ES-I3 (cell line): Measurements from ENCODE around the gene LAGE3.

Source experiments
- H3K36me3 ChIP-seq: 2 replicates; pipeline ENCODE4 v1.6.1; 2013; ENCODE audit warnings: mild to moderate bottlenecking, low read length, control low read depth, moderate library complexity; ENCODE audit not compliant: insufficient read depth
- H3K4me1 ChIP-seq: 2 replicates; pipeline ENCODE4 v1.6.1; 2013; ENCODE audit warnings: mild to moderate bottlenecking, control low read depth, low read length; ENCODE audit not compliant: insufficient read depth
- H3K9ac ChIP-seq: 2 replicates; pipeline ENCODE4 v1.6.1; 2013; ENCODE audit warnings: low read depth, mild to moderate bottlenecking, low read length, moderate library complexity
- H3K9me3 ChIP-seq: 2 replicates; pipeline ENCODE4 v1.6.1; 2013; ENCODE audit warnings: mild to moderate bottlenecking, low read length, moderate library complexity; ENCODE audit not compliant: control insufficient read depth, insufficient read depth

LAGE3 gene

GRCh38 chrX:154434394-154435168, 44.5 kb downstream of the LAGE3 start:
- no peaks in the 10 kb centered on the region; the same call in 1 of the 2 replicates for H3K4me1 ChIP-seq
- H3K36me3 ChIP-seq: 0 out of 2 replicates have a peak, but pooled peaks cover 6% of the 10 kb centered on the region

GRCh38 chrX:154433605-154434004, 45.5 kb downstream of the LAGE3 start:
- Histone ChIP-seq H3K9me3 (no peaks in the 10 kb centered on the region; the same call in 1 of the 2 replicates), H3K36me3 (0 out of 2 replicates have a peak, but pooled peaks cover 3% of the 10 kb centered on the region), H3K9ac (no peak overlapping the region), H3K4me1 (no peaks in the 10 kb centered on the region; the same call in 1 of the 2 replicates)

More at GRCh38 chrX:154434394-154435168, 44.5 kb downstream of the LAGE3 start:
- no peak overlapping the region for H3K9ac ChIP-seq
- H3K9me3 ChIP-seq: no peaks in the 10 kb centered on the region

- Histone ChIP-seq H3K9ac (no peak overlapping the region), H3K9me3 (no peaks in the 10 kb centered on the region; the same call in 1 of the 2 replicates), H3K36me3 (no peaks in the 10 kb centered on the region), H3K4me1 (peaks cover 3% of the 10 kb centered on the region)
Observed at GRCh38 chrX:154432210-154432609, 46.9 kb downstream of the LAGE3 start.

GRCh38 chrX:154431341-154431740, 47.7 kb downstream of the LAGE3 start:
- H3K36me3 ChIP-seq: no peaks in the 10 kb centered on the region
- H3K9ac ChIP-seq: no peak overlapping the region

GRCh38 chrX:154430916-154431315, 48.2 kb downstream of the LAGE3 start:
- Histone ChIP-seq H3K9ac (no peak overlapping the region), H3K36me3 (no peaks in the 10 kb centered on the region), H3K4me1 (peaks cover 8% of the 10 kb centered on the region), H3K9me3 (no peaks in the 10 kb centered on the region; the same call in 1 of the 2 replicates)

More at GRCh38 chrX:154431341-154431740, 47.7 kb downstream of the LAGE3 start:
- Histone ChIP-seq H3K4me1 (peaks cover 8% of the 10 kb centered on the region), H3K9me3 (no peaks in the 10 kb centered on the region; the same call in 1 of the 2 replicates)

GRCh38 chrX:154430479-154430878, 48.6 kb downstream of the LAGE3 start:
- Histone ChIP-seq H3K4me1 (peaks cover 8% of the 10 kb centered on the region), H3K36me3 (no peaks in the 10 kb centered on the region), H3K9ac (no peak overlapping the region), H3K9me3 (no peaks in the 10 kb centered on the region; the same call in 1 of the 2 replicates)

- Histone ChIP-seq H3K9ac (no peak overlapping the region), H3K36me3 (no peaks in the 10 kb centered on the region), H3K4me1 (peaks cover 8% of the 10 kb centered on the region), H3K9me3 (no peaks in the 10 kb centered on the region; the same call in 1 of the 2 replicates)
Observed at GRCh38 chrX:154429711-154430110, 49.4 kb downstream of the LAGE3 start.

GRCh38 chrX:154428176-154429171, 50.6 kb downstream of the LAGE3 start, which contains the start of gene ATP6AP1:
TSS of gene ATP6AP1 (plus strand) at chrX:154428677. CDS start at chrX:154428693, 16 bp downstream.
- peak within 1 kb of the TSS; percentile 54; the same call in 1 of the 2 replicates for H3K9ac ChIP-seq
- H3K4me1 ChIP-seq: peaks cover 8% of the 10 kb centered on the region
- no peaks in the 10 kb centered on the region for H3K36me3 ChIP-seq
- no peaks in the 10 kb centered on the region; the same call in 1 of the 2 replicates for H3K9me3 ChIP-seq
